Small intestine (tissue), 7 donors: ENCODE measurements around the gene NFATC2. TPM values are rescaled to one million over a fixed set of nuclear protein-coding genes. Genes with fewer than 3 reads are reported as not detected.

ENCODE experiments used
- DNase-seq, 2 donors: peaks; one replicate each; pipeline versions ENCODE4 v3.0.0 to v3.0.0-alpha.2; 2013
- FAIRE-seq: peaks from 2 replicates; lab custom pipeline; 2012; peaks lifted over from hg19 to GRCh38; lab: Jason Lieb, UNC
- H3K27ac ChIP-seq, 3 donors: one replicate each; pipeline ENCODE4 v1.5.1; 2013; ENCODE audit warnings: low read length in 2 of 3, mild to moderate bottlenecking in 2 of 3, control low read depth in 1 of 3, inconsistent platforms in 1 of 3, low read depth in 1 of 3, moderate library complexity in 1 of 3
- H3K27me3 ChIP-seq, 3 donors: one replicate each; pipeline ENCODE4 v1.6.1; 2013; ENCODE audit warnings: low read length in 3 of 3, inconsistent platforms in 1 of 3; ENCODE audit not compliant: control insufficient read depth in 3 of 3, insufficient read depth in 3 of 3
- H3K36me3 ChIP-seq, 3 donors: one replicate each; pipeline ENCODE4 v1.6.1; 2013; ENCODE audit warnings: low read length in 3 of 3, inconsistent platforms in 1 of 3, low read depth in 1 of 3, mild to moderate bottlenecking in 1 of 3, moderate library complexity in 1 of 3; ENCODE audit not compliant: control insufficient read depth in 3 of 3, insufficient read depth in 2 of 3
- H3K4me1 ChIP-seq, 3 donors: one replicate each; pipeline ENCODE4 v1.6.1; 2013; ENCODE audit warnings: low read length in 2 of 3, inconsistent platforms in 1 of 3, low read depth in 1 of 3, mild to moderate bottlenecking in 1 of 3, moderate library complexity in 1 of 3; ENCODE audit not compliant: control insufficient read depth in 3 of 3, insufficient read depth in 2 of 3
- H3K4me3 ChIP-seq, 3 donors: one replicate each; pipeline ENCODE4 v1.5.1; 2013; ENCODE audit warnings: low read length in 3 of 3, control low read depth in 1 of 3, inconsistent platforms in 1 of 3, low read depth in 1 of 3, mild to moderate bottlenecking in 1 of 3, moderate library complexity in 1 of 3
- H3K9me3 ChIP-seq, 2 donors: one replicate each; pipeline ENCODE4 v1.6.1; 2013; ENCODE audit warnings: low read depth in 1 of 2, low read length in 1 of 2; ENCODE audit not compliant: control insufficient read depth in 2 of 2, insufficient read depth in 1 of 2
- WGBS, 3 donors: extraction: QIAGEN DNeasy Blood & Tissue Kit; methylation state at CpG; one replicate each; pipeline ENCODE4 v1.1.7; 2013; 5-methylcytosine and 5-hydroxymethylcytosine counted together
- polyA plus RNA-seq, 4 donors: library from polyadenylated mRNA; stranded (reverse) in 3 of 4; unstranded in 1 of 4; fragments of 200-250 nt in 3 of 4; fragments of 120-200 nt in 1 of 4; gene quantifications; one replicate each; pipeline versions ENCODE4 v1.2.1 to v1.2.3, GENCODE V29; 2013
- donor health status: healthy with polysubstance abuse.
- donor health status: control.
- donor health status: control.
- donor health status: Bipolar disorder and iron deficiency.
- donor health status: healthy.

NFATC2 gene
- polyA plus RNA-seq, 4 donors = 3.1 to 19.4 (median 6.2) TPM

DNA sequence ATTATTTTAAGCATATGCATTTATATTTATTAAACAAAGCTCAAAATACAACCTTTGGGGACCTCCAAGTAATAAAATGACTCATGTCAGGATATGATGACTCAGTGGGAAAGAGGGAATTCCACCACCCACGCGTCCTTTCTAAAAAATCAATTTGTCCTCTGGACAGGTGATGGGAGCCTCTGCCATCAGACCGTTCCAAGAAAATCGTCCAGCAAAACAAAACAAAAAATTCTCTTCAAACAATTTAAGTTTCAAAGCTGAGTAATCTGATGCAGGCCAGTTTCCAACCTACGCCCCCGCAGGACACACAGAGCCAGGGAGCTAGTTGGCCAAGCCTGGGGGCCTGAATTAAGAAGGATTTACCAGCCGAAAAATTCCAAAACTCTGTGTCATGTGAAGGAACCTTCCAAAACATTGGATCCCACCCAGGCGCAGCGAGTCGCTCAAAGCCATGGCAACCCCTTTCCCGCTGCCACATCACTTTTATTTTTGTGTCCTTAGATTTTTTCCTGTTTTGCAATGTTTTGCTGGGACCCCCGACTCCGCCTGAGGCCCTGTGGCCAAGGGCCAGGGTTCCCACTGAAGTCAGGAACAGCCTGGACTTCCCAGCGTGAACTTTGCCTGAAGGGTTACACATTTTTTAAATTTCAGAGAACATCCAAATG lies 95.3 kb downstream of the NFATC2 start:
- FAIRE-seq (no peak), DNase-seq (no peak)
- Histone ChIP-seq H3K9me3 (no peaks in the 10 kb centered on the region), H3K4me1 (no peaks in the 10 kb centered on the region), H3K4me3 (no peak overlapping the region), H3K36me3 (peaks cover 2 to 80% (median 2%) of the 10 kb centered on the region in 3 donors), H3K27ac (peak overlapping the region in 1 of 3 donors; percentile 64), H3K27me3 (no peaks in the 10 kb centered on the region)
- WGBS, 3 donors = 43 to 66% (median 65%) methylated on average over 14 of the region's 14 CpGs

DNA sequence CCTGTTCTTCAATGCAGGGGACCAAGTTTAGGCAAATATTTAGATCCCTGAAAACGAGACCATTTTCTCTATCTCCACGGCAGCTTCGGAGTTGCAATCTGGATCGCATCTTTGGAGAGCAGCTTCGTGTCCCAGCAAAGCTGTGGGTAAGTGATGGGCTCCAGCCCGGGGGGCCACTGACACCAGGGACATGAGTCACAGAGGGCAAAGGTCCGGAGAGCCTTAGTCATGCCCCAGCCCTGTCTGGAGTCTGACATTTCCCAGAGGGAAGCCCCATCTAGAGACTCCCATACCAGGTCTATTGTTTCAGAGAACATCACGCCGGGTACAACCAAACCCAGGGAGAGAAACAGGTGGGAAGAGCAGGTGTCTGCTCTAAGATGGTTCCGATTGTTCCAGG lies 95.9 kb downstream of the NFATC2 start:
- H3K9me3 ChIP-seq = no peaks in the 10 kb centered on the region
- FAIRE-seq = no peak
- peak; percentile 26 to 44 for DNase-seq
- H3K4me3 ChIP-seq = no peak overlapping the region
- 55 to 67% (median 66%) methylated on average over 10 of the region's 10 CpGs for WGBS, 3 donors
- H3K27ac ChIP-seq = peak overlapping the region in 1 of 3 donors; percentile 65
- H3K27me3 ChIP-seq = no peaks in the 10 kb centered on the region
- H3K4me1 ChIP-seq = no peaks in the 10 kb centered on the region
- peaks cover 2 to 79% (median 2%) of the 10 kb centered on the region in 3 donors for H3K36me3 ChIP-seq

GRCh38 chr20:51446230-51446629 lies 96.3 kb downstream of the NFATC2 start:
- H3K27ac ChIP-seq = peak overlapping the region in 1 of 3 donors; percentile 16
- DNase-seq (no peak), FAIRE-seq (no peak)
- peaks cover 0 to 76% (median 2%) of the 10 kb centered on the region in 3 donors for H3K36me3 ChIP-seq
- H3K4me1 ChIP-seq = no peaks in the 10 kb centered on the region
- no peaks in the 10 kb centered on the region for H3K27me3 ChIP-seq
- no peak overlapping the region for H3K4me3 ChIP-seq
- H3K9me3 ChIP-seq = no peaks in the 10 kb centered on the region
- 62 to 82% (median 82%) methylated on average over 2 of the region's 2 CpGs for WGBS, 3 donors

- Histone ChIP-seq H3K9me3 (no peaks in the 10 kb centered on the region), H3K4me1 (no peaks in the 10 kb centered on the region), H3K4me3 (no peak overlapping the region), H3K36me3 (peaks cover 0 to 77% (median 2%) of the 10 kb centered on the region in 3 donors), H3K27me3 (no peaks in the 10 kb centered on the region), H3K27ac (no peak overlapping the region)
- WGBS, 3 donors = 77 to 85% (median 80%) methylated on average over 8 of the region's 8 CpGs
- FAIRE-seq (no peak), DNase-seq (no peak)
Measured at GRCh38 chr20:51445591-51445990, 96.9 kb downstream of the NFATC2 start.

DNA sequence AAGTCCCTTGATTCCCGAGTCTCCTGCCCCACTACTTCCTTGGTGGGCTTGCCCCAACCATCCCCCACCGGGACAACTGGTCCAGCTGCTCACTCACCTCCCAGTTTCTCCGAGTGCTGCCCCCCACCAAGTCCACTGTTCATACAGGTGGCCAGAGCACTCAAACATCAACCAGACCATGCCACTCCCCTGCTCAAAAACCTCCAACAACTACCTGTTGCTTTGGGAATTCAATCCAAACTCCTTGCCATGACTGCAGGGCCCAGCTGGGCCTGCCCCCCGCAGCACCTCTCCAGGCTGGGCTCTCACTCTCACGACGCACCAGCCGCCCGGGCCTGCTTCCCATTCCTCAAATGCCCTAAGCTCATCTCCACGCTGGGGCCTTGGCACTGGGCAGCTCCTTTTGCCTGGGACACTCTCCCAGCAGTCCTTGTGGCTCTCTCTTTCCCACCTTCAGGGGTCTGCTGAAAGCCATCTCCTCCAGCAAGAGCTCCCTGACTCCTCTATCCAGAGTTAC lies 97.5 kb downstream of the NFATC2 start:
- no peaks in the 10 kb centered on the region for H3K9me3 ChIP-seq
- FAIRE-seq (no peak), DNase-seq (no peak)
- H3K27ac ChIP-seq = no peak overlapping the region
- H3K4me1 ChIP-seq = no peaks in the 10 kb centered on the region
- no peaks in the 10 kb centered on the region for H3K27me3 ChIP-seq
- peaks cover 0 to 74% (median 2%) of the 10 kb centered on the region in 3 donors for H3K36me3 ChIP-seq
- no peak overlapping the region for H3K4me3 ChIP-seq
- 89 to 92% (median 91%) methylated on average over 9 of the region's 9 CpGs for WGBS, 3 donors

- H3K9me3 ChIP-seq = no peaks in the 10 kb centered on the region
- no peak for FAIRE-seq
- WGBS, 3 donors = 72 to 84% (median 81%) methylated on average over 9 of the region's 9 CpGs
- no peaks in the 10 kb centered on the region for H3K4me1 ChIP-seq
- no peak for DNase-seq
- H3K27me3 ChIP-seq = no peaks in the 10 kb centered on the region
- no peak overlapping the region for H3K4me3 ChIP-seq
- H3K36me3 ChIP-seq = peaks cover 0 to 74% (median 2%) of the 10 kb centered on the region in 3 donors
- H3K27ac ChIP-seq = no peak overlapping the region
Measured at GRCh38 chr20:51444467-51444866, 98.1 kb downstream of the NFATC2 start.

- WGBS, 3 donors = 94 to 98% (median 97%) methylated on average over 6 of the region's 6 CpGs
Measured at GRCh38 chr20:51442602-51443001, 99.9 kb downstream of the NFATC2 start.

GRCh38 chr20:51440589-51440988 lies 101.9 kb downstream of the NFATC2 start:
- peaks cover 0 to 59% (median 2%) of the 10 kb centered on the region in 3 donors for H3K36me3 ChIP-seq
- 61 to 89% (median 64%) methylated on average over 7 of the region's 7 CpGs for WGBS, 3 donors
- no peak for FAIRE-seq
- no peaks in the 10 kb centered on the region for H3K9me3 ChIP-seq
- peak in 1 of 2 donors; percentile 30 for DNase-seq
- H3K27me3 ChIP-seq = no peaks in the 10 kb centered on the region
- H3K4me3 ChIP-seq = no peak overlapping the region
- H3K4me1 ChIP-seq = no peaks in the 10 kb centered on the region
- peak overlapping the region in 1 of 3 donors; percentile 28 for H3K27ac ChIP-seq

More at GRCh38 chr20:51442602-51443001, 99.9 kb downstream of the NFATC2 start:
- no peak for FAIRE-seq
- Histone ChIP-seq H3K27ac (no peak overlapping the region), H3K9me3 (no peaks in the 10 kb centered on the region), H3K27me3 (no peaks in the 10 kb centered on the region), H3K36me3 (peaks cover 0 to 74% (median 2%) of the 10 kb centered on the region in 3 donors), H3K4me1 (no peaks in the 10 kb centered on the region), H3K4me3 (no peak overlapping the region)
- DNase-seq = no peak
